Measurements from ENCODE around the gene FAM193A.
A peak's percentile ranks its signal among the peaks of the same experiment; 100 is the strongest.
"Not testable (repeated sequence)": the region's sequence is repeated elsewhere in the genome, so short reads cannot be mapped to it uniquely, and the experiment has no call there.

FAM193A gene

GRCh38 chr4:2754848-2755819, 218.7 kb downstream of the FAM193A start:
- no peak for DNase-seq (ENCODE audit: low read depth)

- peak; percentile 74 for DNase-seq (ENCODE audit: low read depth)
These were observed 219.6 kb downstream of the FAM193A start, which contains the start of gene TNIP2 for GRCh38 chr4:2755821-2756690. Gene TNIP2, minus strand, starts transcription at chr4:2756336. Its CDS starts 47 bp downstream, at chr4:2756289.

GRCh38 chr4:2756691-2757350, 220.4 kb downstream of the FAM193A start:
- no peak for DNase-seq (ENCODE audit: low read depth)

DNA sequence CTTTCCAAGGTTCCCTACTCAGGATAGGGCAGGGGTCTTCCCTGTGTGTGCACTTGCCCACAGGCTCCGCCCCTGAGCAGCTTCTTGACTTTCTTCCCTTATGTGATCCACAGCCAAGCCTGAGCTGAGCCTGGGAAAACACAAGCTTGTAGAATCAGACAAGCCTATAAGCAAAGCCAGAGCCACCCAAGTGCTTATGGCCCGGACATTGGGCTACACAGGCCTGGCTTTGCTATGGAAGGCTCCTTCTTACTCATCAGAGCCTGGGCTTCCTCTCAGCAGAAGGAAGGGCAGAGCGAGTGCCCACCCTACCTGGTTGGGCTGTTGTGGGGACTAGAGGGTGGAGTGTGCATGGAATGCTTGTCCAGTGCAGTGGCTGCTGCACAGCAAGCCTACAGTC, 221.0 kb downstream of the FAM193A start:
- no peak for DNase-seq (ENCODE audit: low read depth)

DNA sequence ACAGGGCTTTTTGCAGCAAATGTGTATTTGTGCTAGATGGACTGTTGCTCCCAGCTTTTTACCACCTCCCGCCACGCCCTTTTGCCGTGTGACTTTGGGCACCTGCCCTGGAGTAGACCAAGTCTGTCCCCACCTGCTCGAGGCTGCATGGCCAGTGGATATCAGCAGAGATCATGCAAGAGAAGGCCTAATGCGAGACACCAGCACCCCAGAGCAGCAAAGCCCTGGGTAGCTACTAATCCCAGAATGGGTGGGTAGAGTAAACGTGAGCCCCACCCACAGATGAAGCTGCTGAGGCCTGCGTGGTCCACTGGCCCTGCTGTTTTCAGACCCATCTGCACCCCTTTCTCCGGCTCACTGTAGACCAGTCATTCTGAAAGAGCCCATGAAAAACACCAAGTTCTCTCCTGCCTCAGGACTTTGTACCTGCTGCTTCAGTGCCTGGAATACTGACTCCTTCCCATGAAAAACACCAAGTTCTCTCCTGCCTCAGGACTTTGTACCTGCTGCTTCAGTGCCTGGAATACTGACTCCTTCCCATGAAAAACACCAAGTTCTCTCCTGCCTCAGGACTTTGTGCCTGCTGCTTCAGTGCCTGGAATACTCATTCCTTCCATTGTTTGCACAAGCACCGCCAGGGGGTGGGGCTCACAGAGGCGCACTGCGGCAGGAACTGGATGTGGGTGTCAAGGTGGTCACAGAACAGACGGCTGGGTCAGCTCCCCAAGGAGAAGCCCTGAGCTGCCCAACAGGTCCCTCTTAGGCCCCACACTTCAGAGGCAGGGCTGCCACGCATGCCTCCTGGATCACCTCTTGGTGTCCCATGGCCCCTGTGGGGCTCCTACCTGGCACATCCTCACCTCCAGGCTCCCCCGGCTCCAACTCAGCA, 224.8 kb downstream of the FAM193A start:
- peak; percentile 32 for DNase-seq (ENCODE audit: low read depth)

DNA sequence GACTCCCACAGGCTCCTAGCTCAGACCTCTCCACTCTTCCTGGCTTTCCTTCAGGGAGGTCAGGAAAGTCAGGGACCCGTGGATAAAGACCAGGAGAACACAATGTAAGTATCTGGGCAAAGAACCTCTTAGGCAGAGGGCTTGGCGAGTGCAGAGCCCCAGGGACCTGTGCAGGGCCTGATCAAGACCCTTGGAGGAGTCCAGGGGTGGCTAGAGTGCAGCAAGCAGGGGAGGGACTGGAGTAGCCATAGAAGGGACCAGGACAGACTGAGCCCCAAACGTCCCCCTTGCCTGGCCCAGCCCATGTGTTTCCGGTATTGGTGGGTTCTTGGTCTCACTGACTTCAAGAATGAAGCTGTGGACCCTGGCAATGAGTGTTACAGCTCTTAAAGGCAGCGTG, 225.6 kb downstream of the FAM193A start:
- no peak for DNase-seq (ENCODE audit: low read depth)

DNA sequence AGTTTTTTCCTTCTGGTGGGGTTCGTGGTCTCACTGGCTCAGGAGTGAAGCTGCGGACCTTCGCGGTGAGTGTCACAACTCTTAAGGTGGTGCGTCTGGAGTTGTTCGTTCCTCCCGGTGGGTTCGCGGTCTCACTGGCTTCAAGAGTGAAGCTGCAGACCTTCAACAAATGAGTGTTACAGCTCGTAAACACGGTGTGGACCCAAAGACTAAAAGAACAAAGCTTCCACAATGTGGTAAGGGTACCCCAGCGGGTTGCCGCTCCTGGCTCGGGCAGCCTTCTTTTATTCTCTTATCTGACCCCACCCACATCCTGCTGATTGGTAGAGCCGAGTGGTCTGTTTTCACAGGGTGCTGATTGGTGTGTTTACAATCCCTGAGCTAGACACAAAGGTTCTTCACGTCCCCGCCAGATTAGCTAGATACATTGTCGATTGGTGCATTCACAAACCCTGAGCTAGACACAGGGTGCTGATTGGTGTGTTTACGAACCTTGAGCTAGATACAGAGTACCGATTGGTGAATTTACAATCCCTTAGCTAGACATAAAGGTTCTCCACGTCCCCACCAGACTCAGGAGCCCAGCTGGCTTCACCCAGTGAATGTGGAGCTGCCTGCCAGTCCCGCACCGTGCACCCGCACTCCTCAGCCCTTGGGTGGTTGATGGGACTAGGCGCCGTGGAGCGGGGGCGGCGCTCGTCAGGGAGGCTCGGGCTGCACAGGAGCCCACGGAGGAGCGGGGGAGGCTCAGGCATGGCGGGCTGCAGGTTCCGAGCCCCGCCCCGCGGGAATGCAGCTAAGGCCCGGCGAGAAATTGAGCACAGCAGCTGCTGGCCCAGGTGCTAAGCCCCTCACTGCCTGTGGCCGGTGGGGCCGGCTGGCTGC, 226.3 kb downstream of the FAM193A start:
- not testable (repeated sequence) for DNase-seq (ENCODE audit: low read depth)

- no peak for DNase-seq (ENCODE audit: low read depth)
These were observed 227.1 kb downstream of the FAM193A start for GRCh38 chr4:2763511-2763967.

DNA sequence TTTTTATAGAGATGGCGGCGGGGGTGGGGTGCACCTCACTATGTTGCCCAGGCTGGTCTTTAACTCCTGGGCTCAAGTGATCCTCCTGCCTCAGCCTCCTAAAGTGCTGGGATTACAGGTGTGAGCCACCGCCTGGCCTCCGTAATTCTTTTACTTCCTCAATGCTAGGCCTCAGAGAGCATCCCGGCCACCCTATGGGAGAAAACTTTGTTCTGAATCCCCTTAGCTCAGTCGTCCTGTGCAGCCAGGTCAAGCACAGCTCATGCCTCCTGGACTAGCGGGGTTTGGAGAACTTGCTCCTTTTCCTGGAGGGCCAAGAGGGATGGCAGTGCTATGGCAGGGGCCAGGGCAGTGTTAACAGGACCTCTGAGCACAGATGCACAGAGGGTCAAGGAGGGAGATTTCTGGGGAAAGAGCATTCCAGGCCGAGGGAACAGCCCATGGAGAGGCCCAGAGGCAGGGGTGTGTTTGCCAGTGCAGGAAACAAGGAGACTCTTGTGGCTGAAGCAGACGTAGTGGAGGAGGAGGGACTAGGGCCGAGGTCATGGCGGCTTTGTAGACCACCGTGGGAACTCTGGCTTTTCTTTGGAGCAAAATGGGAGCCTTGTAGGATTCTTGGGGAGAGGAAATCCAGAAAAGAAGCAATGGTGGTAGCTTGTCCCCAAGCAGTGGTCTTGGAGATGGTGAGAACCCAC, 229.5 kb downstream of the FAM193A start:
- no peak for DNase-seq (ENCODE audit: low read depth)

DNA sequence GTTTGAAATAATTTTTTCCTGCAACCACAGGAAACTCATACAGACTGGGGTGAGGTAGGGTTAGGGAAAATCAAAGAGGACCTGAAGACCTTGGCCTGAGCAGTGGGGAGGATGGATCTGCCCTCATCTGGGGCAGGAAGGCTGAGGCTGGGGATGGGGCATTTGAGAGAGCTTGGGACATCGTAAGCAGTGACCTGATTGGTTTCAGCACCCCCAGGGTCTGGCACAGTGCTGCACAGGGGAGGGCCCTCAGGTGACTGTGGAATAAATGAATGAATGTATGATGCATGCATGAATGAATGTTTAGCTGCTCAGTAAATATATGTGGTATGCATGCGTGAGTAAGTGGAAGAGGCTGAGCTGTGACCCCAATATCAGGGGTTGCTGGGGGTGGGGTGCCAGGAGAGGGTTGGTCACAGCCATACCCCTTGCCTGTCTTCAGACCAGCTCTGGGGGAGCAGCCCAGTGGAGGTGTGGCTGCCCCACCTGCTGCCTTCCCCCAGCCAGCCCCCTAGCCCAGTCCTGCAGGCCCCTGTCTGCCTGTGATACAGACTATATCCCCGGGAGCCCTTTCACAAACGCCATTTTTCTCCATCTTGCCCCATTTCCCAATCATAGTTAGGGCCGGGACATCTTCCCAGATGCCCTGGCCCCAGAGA, 230.7 kb downstream of the FAM193A start:
- no peak for DNase-seq (ENCODE audit: low read depth)

GRCh38 chr4:2767705-2768074, 231.2 kb downstream of the FAM193A start:
- no peak for DNase-seq (ENCODE audit: low read depth)

GRCh38 chr4:2768124-2768523, 231.7 kb downstream of the FAM193A start:
- no peak for DNase-seq (ENCODE audit: low read depth)

DNA sequence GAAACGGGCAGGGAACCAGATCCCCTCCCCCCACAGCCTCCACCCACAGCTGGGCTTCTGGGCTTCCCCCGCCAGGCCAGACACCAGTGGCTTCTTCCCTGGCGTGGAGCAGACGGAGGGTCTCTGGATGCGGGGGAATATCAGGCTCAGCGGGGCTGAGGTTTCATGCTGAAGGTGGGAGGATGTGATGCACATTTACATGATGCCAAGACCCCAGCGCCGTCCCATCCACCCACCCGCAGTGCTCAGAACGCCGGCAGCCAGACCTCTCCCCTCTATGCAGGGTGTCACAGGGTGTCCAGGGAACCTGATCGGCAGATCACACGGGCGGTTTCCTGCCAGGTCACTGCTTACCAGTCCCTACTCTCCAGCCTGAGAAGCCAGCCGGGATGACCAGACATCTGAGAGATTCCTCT, 232.5 kb downstream of the FAM193A start:
- DNase-seq (ENCODE audit: low read depth), result no peak

- no peak for DNase-seq (ENCODE audit: low read depth)
These were observed 234.8 kb downstream of the FAM193A start for GRCh38 chr4:2771264-2771663.

- not testable (repeated sequence) for DNase-seq (ENCODE audit: low read depth)
These were observed 244.2 kb downstream of the FAM193A start for GRCh38 chr4:2780643-2781042.

DNA sequence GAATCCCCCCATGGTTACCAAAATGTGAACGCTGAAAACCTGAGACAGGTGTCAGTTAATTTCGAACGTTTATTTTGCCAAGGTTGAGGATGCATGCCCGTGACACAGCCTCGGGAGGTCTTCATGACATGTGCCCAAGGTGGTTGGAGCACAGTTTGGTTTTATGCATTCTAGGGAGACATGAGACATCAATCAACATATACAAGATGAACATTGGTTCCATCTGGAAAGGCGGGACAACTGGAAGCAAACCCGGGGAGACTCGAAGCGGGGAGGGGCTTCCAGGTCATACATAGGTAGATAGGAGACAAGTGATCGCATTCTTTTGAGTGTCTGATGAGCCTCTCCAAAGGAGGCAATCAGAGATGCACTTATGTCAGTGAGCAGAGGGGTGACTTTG, 245.5 kb downstream of the FAM193A start:
- no peak for DNase-seq (ENCODE audit: low read depth)
